Stimulated activated CD4-positive, alpha-beta T cell treated with anti-CD3 and anti-CD28 coated beads, Interleukin-4, amount 100 ng/mL, for 24 hours (primary cell): Measurements from ENCODE around the gene ARPC1B.
"Not testable (repeated sequence)": the region's sequence is repeated elsewhere in the genome, so short reads cannot be mapped to it uniquely, and the experiment has no call there.

Experiments
- DNase-seq: peaks from one replicate; pipeline ENCODE4 v3.0.0-alpha.2; 2020

Gene ARPC1B

DNA sequence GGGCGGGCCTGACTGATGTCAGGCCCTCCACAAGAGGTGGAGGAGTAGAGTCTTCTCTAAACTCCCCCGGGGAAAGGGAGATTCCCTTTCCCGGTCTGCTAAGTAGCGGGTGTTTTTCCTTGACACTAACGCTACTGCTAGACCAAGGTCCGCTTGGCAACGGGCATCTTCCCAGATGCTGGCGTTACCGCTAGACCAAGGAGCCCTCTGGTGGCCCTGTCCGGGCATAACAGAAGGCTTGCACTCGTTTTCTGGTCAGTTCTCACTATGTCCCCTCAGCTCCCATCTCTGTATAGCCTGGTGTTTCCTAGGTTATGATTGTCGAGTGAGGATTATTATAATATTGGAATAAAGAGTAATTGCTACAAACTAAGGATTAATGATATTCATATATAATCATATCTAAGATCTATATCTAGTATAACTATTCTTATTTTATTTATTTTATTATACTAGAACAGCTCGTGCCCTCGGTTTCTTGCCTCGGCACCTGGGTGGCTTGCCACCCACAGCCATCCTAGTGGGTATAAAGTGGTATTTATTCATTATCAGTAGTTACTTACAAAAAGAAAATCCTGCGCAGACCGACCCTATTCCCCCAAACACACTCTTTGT lies 41.1 kb downstream of the ARPC1B start:
- DNase-seq = not testable (repeated sequence)

DNA sequence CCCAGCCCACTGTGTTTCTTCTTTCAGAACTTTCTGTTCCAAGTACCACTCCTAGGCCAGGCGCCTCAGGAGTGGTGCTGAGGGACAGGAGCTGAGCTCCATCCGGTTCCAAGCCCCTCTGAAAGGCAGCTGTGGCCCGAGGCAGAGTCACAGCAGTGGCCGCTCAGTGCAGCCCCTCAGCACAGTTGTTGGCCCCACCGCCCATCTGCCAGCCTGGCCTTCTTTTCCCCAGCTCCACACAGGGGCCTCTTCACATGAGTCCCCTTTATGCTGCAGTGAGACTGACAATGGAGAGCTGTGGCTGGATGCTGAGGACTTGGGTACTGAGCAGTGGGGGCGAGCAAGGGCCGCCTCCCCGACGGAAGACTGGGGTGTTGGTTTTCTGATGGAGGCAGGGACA lies 43.7 kb downstream of the ARPC1B start:
- DNase-seq = no peak

DNA sequence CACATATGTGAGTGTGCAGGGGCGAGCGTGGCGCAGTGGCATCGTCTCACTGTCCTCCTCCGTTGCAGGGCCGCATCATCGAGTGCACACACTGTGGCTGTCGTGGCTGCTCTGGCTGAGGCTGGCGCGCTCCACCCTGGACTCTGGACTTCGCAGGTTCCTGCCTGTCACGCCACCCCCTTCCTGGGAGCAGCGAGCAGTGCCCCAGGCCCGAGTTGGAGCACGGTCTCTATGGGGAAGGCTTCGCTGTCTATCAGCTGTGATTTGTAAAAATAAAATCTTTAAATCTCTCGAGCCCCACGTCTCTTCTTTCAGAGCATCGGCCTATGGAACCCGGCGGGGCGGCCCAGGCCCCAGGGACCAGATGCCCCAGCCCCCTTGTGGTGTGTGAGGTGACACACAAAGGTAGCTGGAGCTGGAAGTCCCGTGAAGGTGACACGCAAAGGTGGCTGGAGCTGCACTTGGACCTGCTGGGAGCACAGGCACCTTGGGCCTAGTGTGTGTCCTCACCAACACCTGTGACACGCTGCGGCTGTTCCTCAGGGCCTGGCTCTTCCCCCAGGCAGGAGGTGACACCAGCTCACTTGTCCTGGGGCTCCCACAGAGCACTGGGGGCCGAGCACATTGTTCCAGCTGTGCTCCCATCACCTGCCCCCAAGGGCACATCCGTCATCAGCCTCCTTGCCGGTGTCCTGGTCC lies 44.9 kb downstream of the ARPC1B start:
- no peak for DNase-seq

DNA sequence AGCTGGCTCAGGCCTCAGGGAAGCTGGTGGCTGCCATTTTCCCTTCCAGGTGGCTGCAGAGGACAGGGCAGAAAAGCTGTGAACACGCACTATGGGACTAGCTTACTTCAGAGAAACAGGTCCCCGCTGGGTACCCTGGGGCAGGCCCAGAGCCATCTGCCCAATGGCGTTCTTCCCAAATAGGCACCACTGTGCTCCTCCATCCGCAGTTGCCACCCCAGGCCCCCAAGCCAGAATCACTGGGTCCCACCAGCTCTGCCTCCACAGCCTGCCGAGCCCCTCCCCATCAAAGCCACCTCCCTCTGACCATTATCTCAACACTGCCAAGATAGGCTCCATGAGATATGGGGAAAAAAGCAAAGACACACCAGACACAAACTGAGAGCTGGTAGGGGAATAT lies 45.7 kb downstream of the ARPC1B start:
- no peak for DNase-seq

DNA sequence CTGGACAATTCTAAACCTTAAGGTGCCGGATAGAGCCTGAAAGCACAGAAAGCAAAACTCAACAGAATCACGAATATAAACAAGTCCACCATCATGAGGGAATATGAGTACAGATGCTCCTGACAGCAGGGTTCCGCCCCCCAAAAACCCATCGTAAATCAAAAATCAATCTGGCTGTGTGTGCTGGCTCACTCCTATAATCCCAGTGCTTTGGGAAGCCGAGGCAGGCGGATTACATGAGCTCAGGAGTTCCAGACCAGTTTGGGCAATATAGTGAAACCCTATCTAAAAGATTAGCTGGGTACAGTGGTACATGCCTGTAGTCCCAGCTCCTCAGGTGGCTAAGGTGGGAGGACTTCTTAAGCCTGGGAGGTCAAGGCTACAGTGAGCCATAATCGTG lies 46.5 kb downstream of the ARPC1B start:
- no peak for DNase-seq

DNA sequence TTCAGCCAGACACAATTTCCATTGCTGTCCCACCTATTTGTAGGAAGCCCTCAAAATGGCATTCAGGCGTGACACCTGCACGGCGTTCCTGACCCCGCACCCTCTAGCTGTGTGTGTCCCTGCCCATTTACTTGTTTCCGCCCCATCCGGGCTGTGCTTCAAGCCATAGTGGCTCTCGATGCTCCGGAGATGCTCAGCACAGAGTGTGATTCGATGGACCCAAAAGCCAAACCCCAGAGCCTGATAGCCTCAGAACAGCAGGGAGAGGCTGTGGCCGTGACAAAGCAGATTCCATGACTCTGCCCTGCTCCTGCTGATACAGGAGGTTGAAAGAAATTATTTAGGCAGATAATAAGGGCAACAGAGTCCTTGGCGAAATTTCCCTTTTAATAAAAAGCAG lies 47.7 kb downstream of the ARPC1B start:
- DNase-seq = no peak

DNA sequence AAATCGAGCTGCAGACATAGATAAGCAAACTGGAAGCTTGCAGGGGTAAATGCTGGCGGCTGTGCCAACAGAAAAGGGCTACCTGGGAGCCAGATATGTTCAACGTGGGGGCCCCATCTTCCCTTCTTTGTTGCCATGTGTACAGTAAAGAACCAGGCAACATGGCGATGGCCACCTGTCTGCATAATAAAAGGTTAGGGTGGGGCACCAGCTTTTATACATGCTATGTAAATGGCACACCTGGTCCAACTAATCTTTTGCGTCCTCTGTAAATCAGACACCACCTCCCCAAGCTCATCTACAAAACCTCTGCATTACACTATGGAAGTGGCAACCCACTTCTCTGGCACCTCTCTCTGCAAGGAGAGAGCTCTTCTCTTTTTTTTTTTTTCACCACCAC lies 48.1 kb downstream of the ARPC1B start:
- DNase-seq = no peak

DNA sequence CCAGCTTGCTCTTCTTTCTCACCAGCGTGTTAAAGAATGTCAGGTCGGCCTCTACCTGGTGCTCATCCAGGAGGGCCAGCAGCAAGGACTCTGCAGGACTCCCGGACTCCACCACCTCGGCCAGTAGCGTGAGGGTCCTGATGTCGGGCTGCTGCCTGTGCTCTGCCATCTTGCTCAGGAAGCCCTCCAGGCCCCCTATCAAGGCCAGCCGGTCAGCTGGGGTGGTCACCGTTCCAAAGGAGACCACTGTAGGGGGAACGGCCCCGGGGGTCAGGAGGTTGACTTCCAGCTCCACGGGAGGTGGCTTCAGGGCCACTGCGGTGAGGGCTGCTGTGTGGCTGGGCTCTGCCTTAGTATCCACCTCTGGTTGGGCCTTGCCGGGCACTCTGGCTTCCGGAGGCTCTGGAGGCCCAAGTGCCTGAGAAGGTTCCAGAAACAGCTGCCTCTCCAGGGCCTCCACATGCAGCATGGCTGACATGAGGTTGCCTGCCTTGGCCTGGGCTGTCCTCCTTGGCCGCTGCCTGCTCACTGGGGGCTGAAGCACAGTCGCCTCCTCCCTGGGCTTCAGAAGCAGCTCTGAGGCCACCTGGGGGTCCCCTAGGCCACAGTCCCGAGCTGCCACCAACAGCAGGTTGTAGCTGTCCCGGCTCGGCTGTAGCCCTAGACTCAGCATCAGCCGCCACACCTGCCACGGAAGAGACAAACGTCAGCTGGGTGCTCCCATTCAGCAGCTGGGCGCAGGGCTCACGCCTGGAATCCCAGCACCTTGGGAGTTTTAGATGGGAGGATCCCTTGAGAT lies 50.6 kb downstream of the ARPC1B start:
- no peak for DNase-seq

DNA sequence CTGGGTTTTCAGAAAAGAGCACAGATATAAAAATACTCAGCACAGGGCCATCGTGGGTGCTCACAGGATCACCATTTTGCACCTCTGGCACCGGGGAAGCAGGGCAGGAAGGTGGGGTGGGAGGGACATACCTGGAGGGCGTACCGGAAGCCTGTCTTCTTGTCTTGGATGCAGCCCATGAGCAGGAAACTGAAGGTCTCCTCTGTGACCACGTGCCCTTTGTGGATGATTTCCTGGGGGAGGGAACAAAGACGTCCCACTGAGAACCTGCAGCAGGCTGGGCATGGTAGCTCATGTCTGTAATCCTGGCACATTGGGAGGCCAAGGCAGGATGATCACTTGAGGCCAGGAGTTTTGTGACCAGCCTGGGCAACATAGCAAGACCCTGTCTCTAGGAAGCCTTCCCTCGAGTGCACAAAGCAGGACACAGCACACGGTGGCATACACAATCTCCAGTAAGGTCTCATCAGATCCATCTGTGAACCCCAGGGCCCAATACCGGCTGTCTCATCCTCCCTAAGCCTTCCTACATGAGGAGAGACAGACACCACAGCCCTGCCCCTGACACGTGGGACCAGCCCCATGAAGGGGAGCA lies 54.5 kb downstream of the ARPC1B start:
- no peak for DNase-seq

DNA sequence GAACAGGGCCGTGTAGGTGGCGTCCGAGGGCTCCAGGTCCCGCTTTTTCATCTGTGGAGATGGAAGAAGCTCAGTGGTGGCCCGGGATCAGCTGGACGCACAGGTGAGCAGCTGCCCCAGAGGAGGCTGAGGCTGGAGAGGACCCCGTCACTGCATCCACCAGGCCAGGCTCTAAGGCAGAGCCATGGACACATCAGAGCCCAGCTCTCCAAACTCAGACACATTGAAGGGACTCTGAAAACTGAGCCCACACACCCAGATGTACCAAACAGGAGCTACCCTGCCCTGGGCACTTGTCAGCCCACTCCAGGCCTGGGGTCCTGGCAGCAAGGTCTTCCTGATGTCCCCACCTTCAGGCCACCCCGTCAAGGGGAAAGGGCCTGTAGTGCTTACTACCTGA lies 55.2 kb downstream of the ARPC1B start:
- no peak for DNase-seq

DNA sequence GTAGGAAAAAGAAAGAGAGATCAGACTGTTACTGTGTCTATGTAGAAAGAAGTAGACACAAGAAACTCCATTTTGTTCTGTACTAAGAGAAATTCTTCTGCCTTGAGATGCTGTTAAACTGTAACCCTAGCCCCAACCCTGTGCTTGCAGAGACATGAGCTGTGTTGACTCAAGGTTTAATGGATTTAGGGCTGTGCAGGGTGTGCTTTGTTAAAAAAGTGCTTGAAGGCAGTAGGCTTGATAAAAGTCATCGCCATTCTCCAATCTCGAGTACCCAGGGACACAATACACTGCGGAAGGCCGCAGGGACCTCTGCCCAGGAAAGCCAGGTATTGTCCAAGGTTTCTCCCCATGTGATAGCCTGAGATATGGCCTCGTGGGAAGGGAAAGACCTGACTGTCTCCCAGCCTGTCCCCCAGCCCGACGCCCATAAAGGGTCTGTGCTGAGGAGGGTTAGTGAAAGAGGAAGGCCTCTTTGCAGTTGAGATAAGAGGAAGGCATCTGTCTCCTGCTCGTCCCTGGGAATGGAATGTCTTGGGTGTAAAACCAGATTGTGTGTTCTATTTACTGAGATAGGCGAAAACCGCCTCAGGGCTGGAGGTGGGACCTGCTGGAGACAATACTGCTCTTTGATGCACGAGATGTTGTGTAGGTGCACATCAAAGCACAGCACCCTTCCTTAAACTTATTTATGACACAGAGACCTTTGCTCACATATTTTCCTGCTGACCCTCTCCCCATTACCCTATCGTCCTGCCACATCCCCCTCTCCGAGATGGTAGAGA lies 57.4 kb downstream of the ARPC1B start:
- DNase-seq = not testable (repeated sequence)

DNA sequence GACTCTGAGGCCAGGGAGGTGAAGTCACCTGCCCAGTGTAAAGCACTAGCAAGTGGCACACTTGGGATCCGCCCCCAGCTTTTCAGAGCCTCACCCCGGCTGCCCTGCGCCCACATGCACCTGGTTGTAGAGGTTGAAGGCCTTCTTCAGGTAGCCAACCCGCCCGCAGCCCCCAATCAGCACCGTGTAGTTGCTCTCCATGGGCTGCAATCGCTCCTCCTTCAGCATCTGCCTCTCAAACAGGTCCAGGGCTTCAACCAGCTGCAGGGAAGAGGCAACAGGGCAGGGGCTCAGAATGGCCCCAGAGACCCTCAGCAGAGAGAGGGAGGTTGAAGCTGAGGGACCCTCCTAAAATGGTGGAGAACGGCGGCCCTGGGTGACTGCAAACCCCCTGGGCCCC lies 58.6 kb downstream of the ARPC1B start:
- DNase-seq = no peak

DNA sequence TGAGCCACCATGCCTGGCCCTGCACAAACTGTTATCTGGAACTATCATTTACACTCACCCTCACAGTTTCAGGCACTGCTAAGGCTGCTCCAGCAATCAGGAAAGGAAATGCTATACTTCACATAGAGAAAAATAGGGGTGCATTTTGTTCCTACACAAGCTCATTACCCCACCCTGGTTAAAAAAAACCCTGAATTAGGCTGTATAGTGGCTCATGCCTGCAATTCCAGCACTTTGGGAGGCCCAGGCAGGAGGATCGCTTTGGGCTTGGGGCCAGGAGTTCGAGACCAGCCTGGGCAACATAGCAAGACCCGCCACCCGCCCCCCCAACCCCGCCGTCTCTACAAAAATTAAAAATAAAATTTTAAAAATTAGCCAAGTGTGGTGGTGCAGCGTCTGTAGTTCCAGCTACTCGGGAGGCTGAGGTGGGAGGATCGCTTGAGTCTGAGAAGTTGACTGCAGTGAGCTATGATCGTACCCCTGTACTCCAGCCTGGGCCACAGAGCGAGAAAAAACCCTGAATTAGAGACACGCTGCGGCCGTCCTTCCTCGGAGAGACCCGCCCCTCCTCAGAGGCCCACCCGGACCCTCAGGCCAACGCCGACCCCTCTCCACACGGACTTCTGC lies 63.5 kb downstream of the ARPC1B start:
- no peak for DNase-seq

DNA sequence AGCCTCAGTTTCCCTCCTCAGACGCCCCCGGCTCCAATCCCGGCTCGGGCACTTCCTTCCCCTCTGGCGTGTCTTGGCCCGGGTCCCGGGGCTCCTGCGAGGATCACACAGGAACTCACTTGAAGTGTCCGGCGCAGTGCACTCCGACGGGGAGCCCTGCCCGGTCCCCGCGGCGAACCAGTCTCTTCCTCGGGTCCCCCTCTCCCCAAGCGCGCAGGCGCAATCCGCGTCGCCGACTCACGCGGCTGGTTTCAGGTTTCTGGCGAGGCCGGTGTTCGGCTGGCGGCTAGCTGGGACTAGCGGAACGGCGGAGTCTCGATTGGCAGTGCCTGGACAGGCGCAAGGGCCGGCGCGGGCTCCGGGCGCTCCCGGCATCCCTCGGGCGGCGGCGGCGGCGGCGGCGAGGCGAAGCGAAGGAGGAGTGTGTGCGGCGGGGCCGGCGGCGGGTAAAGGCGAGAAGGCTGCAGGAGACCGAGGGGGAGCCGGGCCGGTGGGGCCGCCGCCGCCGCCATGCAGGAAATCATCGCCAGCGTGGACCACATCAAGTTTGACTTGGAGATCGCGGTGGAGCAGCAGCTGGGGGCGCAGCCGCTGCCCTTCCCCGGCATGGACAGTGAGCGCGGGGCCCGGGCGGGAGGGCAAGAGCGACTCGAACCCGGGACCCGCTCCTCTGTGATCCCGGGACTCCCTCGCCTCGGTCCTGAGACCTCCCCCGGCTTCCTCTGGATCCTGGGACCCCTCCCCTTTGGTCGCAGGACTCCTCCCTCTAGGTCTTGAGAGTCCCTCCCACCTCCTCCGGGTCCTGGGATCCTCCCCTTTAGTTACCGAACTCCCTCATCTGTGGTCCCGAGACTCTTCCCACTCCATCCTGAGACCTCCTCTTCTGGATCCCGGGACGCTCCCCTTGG lies 64.3 kb downstream of the ARPC1B start, which contains the start of the genes CPSF4 and PTCD1:
CPSF4 (plus strand) TSS at position 371 of the 908 bp plus-strand sequence; CDS start at position 511, 140 bp downstream.
PTCD1 (minus strand) TSS at position 226 of the 908 bp plus-strand sequence. CDS start 3,556 bp downstream, outside the sequence.
- peak; percentile 94 for DNase-seq

DNA sequence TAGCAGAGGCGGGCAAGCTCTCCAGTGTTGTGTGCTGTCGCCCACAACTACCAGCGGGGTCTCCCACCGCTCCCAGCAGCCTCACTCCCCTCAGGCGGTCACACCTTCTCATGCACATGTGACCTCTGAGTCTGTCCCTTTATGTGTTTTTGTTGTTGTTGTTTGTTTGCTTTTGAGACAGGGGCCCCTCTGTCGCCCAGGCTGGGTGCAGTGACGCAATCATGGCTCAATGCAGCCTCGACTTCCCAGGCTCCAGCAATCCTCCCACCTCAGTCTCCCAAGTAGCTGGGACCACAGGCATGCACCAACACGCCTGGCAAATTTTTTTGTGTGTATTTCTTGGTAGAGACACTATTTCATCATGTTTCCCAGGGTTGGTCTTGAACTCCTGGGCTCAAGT lies 65.7 kb downstream of the ARPC1B start:
- DNase-seq = no peak
